Measurements from ENCODE around the gene DDX24.
A peak's percentile ranks its signal among the peaks of the same experiment; 100 is the strongest.

The DDX24 gene

GRCh38 chr14:94080621-94081385 lies at the start of gene DDX24, which contains the start of gene IFI27L1:
TSS of gene DDX24 (minus strand) at chr14:94081202. CDS start at chr14:94079742, 1,460 bp downstream.
TSS of gene IFI27L1 (plus strand) at chr14:94081310. CDS start at chr14:94096938, 15,628 bp downstream.
- peak; percentile 99 for DNase-seq (ENCODE audit: low spot score)

- DNase-seq (ENCODE audit: low spot score): peak; percentile 39
These were observed 48.9 kb upstream of the DDX24 start for GRCh38 chr14:94129758-94130414.

- DNase-seq (ENCODE audit: low spot score): peak; percentile 93
These were observed 48.2 kb upstream of the DDX24 start, which contains the start of gene IFI27L2 for GRCh38 chr14:94129111-94129757. TSS of gene IFI27L2 (minus strand) at chr14:94129604. CDS start at chr14:94129564, 40 bp downstream.

GRCh38 chr14:94128216-94128839 lies 47.3 kb upstream of the DDX24 start:
- DNase-seq (ENCODE audit: low spot score): no peak

- DNase-seq (ENCODE audit: low spot score): no peak
These were observed 46.3 kb upstream of the DDX24 start for GRCh38 chr14:94127330-94127729.

GRCh38 chr14:94126800-94127199 lies 45.8 kb upstream of the DDX24 start:
- DNase-seq (ENCODE audit: low spot score): no peak

GRCh38 chr14:94126419-94126677 lies 45.3 kb upstream of the DDX24 start:
- DNase-seq (ENCODE audit: low spot score): no peak

GRCh38 chr14:94125659-94126418 lies 44.8 kb upstream of the DDX24 start:
- no peak for DNase-seq (ENCODE audit: low spot score)

- no peak for DNase-seq (ENCODE audit: low spot score)
These were observed 43.8 kb upstream of the DDX24 start for GRCh38 chr14:94124582-94125377.

- no peak for DNase-seq (ENCODE audit: low spot score)
These were observed 42.9 kb upstream of the DDX24 start for GRCh38 chr14:94123868-94124267.

GRCh38 chr14:94123296-94123695 lies 42.3 kb upstream of the DDX24 start:
- no peak for DNase-seq (ENCODE audit: low spot score)

GRCh38 chr14:94122438-94122837 lies 41.4 kb upstream of the DDX24 start:
- DNase-seq (ENCODE audit: low spot score): no peak

- no peak for DNase-seq (ENCODE audit: low spot score)
These were observed 40.5 kb upstream of the DDX24 start for GRCh38 chr14:94121485-94121884.

GRCh38 chr14:94120667-94121340 lies 39.8 kb upstream of the DDX24 start:
- DNase-seq (ENCODE audit: low spot score): no peak

- no peak for DNase-seq (ENCODE audit: low spot score)
These were observed 38.1 kb upstream of the DDX24 start for GRCh38 chr14:94119071-94119470.

- DNase-seq (ENCODE audit: low spot score): no peak
These were observed 36.9 kb upstream of the DDX24 start for GRCh38 chr14:94117856-94118255.

- no peak for DNase-seq (ENCODE audit: low spot score)
These were observed 35.7 kb upstream of the DDX24 start for GRCh38 chr14:94116701-94117100.

GRCh38 chr14:94115631-94116030 lies 34.6 kb upstream of the DDX24 start:
- DNase-seq (ENCODE audit: low spot score): no peak

GRCh38 chr14:94115058-94115591 lies 34.1 kb upstream of the DDX24 start:
- no peak for DNase-seq (ENCODE audit: low spot score)

- no peak for DNase-seq (ENCODE audit: low spot score)
These were observed 33.6 kb upstream of the DDX24 start for GRCh38 chr14:94114589-94115057.

Data from germinal center (tissue), 1 donor.